ENCODE data around the gene SAMD4A. TPM values are rescaled to one million over a fixed set of nuclear protein-coding genes. Genes with fewer than 3 reads are reported as not detected.

SAMD4A gene
- total RNA-seq, 2 donors from 2014 or later: 1.9 to 8.0 TPM

DNA sequence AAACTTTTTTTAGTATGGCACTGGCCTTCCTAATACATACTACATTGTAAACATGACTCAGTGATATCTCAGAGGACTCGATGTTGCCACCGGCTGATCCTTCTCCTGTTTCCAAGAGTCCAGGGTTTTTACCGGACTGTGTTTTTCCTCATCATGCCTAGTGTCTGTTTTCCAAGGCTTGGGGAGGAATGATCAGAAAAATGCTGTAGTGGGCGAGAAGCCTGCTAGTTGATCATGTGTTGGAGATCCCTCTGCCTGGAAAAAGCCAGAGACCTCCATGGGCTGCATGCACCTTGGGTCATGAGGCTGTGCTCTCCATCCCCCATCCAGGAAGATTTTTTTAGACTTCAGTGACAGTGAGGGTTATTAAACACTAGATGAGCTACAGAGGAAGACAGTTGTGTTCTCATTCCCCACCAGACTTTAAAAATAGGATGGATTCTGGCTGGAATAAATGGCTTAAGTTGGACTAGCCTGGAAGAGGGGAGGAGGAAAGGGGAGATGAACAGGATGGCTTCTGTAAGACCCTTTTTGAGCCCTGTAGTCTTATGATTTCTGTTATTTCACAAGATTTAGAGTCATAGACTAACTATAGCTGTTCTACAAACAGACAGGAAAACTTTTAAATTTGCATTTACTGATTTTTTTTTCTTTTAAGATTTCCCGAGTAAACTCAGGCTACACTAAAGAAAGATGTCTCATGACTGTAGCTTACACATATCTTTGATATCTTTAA lies 145.7 kb downstream of the SAMD4A start:
- DNase-seq: no peak
- Histone ChIP-seq H3K27me3 (ENCODE audit: control insufficient read depth, insufficient read depth, low read length, poor library complexity, severe bottlenecking) (no peaks in the 10 kb centered on the region), H3K4me3 (ENCODE audit: low read length) (no peak overlapping the region), H3K9me3 (ENCODE audit: control insufficient read depth, low read length) (no peaks in the 10 kb centered on the region), H3K4me1 (ENCODE audit: control insufficient read depth, insufficient read depth, low read length) (no peaks in the 10 kb centered on the region), H3K36me3 (ENCODE audit: control insufficient read depth, insufficient read depth, low read length) (no peaks in the 10 kb centered on the region), H3K9ac (ENCODE audit: extremely low read depth, low read length, poor library complexity, severe bottlenecking) (no peak overlapping the region), H3K27ac (ENCODE audit: low read depth, low read length) (no peak overlapping the region)
- no peaks in the 10 kb centered on the region for H3K9me3 Mint-ChIP-seq
- no peak overlapping the region for H3K4me3 Mint-ChIP-seq
- no peak overlapping the region for H3K27ac Mint-ChIP-seq
- no peaks in the 10 kb centered on the region for H3K4me1 Mint-ChIP-seq
- no peaks in the 10 kb centered on the region for H3K27me3 Mint-ChIP-seq (ENCODE audit: insufficient read depth)
- H3K36me3 Mint-ChIP-seq (ENCODE audit: low read depth): no peaks in the 10 kb centered on the region
- 96 to 100% methylated on average over 1 to 5 of the region's 5 CpGs for WGBS, 2 experiments (ENCODE audit: insufficient coverage in 1 of 2, insufficient read length in 1 of 2)
- TF ChIP-seq, protein P1, sequence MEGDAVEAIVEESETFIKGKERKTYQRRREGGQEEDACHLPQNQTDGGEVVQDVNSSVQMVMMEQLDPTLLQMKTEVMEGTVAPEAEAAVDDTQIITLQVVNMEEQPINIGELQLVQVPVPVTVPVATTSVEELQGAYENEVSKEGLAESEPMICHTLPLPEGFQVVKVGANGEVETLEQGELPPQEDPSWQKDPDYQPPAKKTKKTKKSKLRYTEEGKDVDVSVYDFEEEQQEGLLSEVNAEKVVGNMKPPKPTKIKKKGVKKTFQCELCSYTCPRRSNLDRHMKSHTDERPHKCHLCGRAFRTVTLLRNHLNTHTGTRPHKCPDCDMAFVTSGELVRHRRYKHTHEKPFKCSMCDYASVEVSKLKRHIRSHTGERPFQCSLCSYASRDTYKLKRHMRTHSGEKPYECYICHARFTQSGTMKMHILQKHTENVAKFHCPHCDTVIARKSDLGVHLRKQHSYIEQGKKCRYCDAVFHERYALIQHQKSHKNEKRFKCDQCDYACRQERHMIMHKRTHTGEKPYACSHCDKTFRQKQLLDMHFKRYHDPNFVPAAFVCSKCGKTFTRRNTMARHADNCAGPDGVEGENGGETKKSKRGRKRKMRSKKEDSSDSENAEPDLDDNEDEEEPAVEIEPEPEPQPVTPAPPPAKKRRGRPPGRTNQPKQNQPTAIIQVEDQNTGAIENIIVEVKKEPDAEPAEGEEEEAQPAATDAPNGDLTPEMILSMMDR (conservative IDR thresholded peaks at IDR 0.05): no peak

DNA sequence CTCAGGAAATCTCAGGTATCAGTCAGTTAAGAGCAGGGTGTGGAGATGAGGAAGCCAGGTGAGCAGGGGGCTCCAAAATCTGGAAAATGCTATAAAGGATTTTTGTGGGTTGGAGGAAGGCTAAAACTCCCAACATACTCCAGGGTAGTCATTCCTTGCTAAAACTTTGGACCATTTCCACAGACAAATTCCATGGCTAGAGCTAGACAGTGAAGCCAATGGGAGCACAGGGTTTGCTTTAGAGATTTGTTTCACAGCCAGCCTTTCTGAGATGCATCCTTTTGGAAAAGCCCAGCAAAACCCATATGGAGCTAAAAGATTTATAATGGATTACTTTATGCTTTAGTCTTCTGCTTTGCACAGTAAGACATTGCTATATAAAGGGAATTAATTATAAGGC lies 146.5 kb downstream of the SAMD4A start:
- TF ChIP-seq, protein P1 (conservative IDR thresholded peaks at IDR 0.05): no peak
- H3K27me3 Mint-ChIP-seq (ENCODE audit: insufficient read depth): no peaks in the 10 kb centered on the region
- Histone ChIP-seq H3K9me3 (ENCODE audit: control insufficient read depth, low read length) (no peaks in the 10 kb centered on the region), H3K4me1 (ENCODE audit: control insufficient read depth, insufficient read depth, low read length) (no peaks in the 10 kb centered on the region), H3K4me3 (ENCODE audit: low read length) (no peak overlapping the region), H3K27me3 (ENCODE audit: control insufficient read depth, insufficient read depth, low read length, poor library complexity, severe bottlenecking) (no peaks in the 10 kb centered on the region), H3K36me3 (ENCODE audit: control insufficient read depth, insufficient read depth, low read length) (no peaks in the 10 kb centered on the region), H3K9ac (ENCODE audit: extremely low read depth, low read length, poor library complexity, severe bottlenecking) (no peak overlapping the region), H3K27ac (ENCODE audit: low read depth, low read length) (no peak overlapping the region)
- H3K36me3 Mint-ChIP-seq (ENCODE audit: low read depth): no peaks in the 10 kb centered on the region
- no peak overlapping the region for H3K27ac Mint-ChIP-seq
- no peaks in the 10 kb centered on the region for H3K9me3 Mint-ChIP-seq
- H3K4me1 Mint-ChIP-seq: no peaks in the 10 kb centered on the region
- DNase-seq: no peak
- no peak overlapping the region for H3K4me3 Mint-ChIP-seq

DNA sequence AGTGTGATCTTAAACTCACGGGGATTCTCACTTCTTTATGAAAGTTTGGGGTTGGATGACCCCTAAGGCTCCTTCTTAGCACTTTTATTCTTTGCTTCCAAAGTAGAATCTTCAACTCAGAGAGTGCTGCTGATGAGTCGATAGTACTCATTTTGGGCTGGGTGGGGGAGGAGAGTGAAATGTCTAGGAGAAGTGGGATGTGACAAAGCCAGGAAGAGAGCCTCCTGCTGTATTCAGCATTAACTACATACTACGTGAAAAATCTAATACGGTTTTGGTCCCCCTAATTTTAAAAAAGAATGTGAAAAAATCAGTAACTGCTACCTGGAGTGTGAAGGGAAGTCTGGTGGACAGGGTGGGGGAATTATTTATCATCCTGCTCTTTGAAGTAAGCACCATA lies 148.3 kb downstream of the SAMD4A start:
- no peaks in the 10 kb centered on the region for H3K27me3 ChIP-seq (ENCODE audit: control insufficient read depth, insufficient read depth, low read length, poor library complexity, severe bottlenecking)
- DNase-seq: no peak
- WGBS, 2 experiments (ENCODE audit: insufficient coverage in 1 of 2, insufficient read length in 1 of 2): 70 to 83% methylated on average over 1 to 4 of the region's 4 CpGs

More for the DNA sequence above, 148.3 kb downstream of the SAMD4A start:
- no peak overlapping the region for H3K4me3 ChIP-seq (ENCODE audit: low read length)
- Mint-ChIP-seq H3K4me3 (no peak overlapping the region), H3K36me3 (ENCODE audit: low read depth) (no peaks in the 10 kb centered on the region), H3K4me1 (no peaks in the 10 kb centered on the region), H3K27ac (no peak overlapping the region), H3K27me3 (ENCODE audit: insufficient read depth) (no peaks in the 10 kb centered on the region), H3K9me3 (no peaks in the 10 kb centered on the region)
- TF ChIP-seq, protein P1 (conservative IDR thresholded peaks at IDR 0.05): peak; percentile 42
- H3K9me3 ChIP-seq (ENCODE audit: control insufficient read depth, low read length): no peaks in the 10 kb centered on the region
- no peak overlapping the region for H3K27ac ChIP-seq (ENCODE audit: low read depth, low read length)
- no peaks in the 10 kb centered on the region for H3K4me1 ChIP-seq (ENCODE audit: control insufficient read depth, insufficient read depth, low read length)
- no peaks in the 10 kb centered on the region for H3K36me3 ChIP-seq (ENCODE audit: control insufficient read depth, insufficient read depth, low read length)
- no peak overlapping the region for H3K9ac ChIP-seq (ENCODE audit: extremely low read depth, low read length, poor library complexity, severe bottlenecking)
